ENCODE measurements around the gene SLC5A5.
"Not testable (repeated sequence)": the region's sequence is repeated elsewhere in the genome, so short reads cannot be mapped to it uniquely, and the experiment has no call there.

The SLC5A5 gene

DNA sequence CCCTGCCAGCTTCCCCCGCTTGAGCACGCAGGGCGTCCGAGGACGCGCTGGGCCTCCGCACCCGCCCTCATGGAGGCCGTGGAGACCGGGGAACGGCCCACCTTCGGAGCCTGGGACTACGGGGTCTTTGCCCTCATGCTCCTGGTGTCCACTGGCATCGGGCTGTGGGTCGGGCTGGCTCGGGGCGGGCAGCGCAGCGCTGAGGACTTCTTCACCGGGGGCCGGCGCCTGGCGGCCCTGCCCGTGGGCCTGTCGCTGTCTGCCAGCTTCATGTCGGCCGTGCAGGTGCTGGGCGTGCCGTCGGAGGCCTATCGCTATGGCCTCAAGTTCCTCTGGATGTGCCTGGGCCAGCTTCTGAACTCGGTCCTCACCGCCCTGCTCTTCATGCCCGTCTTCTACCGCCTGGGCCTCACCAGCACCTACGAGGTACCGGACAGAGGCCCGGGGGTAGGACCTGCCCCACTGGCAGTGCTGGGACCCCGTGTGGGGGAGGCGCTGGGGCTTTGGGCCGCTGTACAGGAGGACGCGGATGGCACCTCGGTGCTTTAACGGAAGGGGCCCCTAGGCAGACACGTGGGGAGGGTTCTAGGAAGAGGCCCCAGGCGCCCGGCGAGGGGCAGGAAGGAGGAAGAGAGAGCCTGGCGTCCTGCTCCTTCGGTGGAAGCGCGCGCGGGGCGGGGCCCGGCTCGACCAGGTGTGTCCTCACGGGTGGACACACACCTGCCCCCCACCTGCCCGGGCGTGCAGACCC lies 681 bp downstream of the SLC5A5 start:
- no peak for DNase-seq

DNA sequence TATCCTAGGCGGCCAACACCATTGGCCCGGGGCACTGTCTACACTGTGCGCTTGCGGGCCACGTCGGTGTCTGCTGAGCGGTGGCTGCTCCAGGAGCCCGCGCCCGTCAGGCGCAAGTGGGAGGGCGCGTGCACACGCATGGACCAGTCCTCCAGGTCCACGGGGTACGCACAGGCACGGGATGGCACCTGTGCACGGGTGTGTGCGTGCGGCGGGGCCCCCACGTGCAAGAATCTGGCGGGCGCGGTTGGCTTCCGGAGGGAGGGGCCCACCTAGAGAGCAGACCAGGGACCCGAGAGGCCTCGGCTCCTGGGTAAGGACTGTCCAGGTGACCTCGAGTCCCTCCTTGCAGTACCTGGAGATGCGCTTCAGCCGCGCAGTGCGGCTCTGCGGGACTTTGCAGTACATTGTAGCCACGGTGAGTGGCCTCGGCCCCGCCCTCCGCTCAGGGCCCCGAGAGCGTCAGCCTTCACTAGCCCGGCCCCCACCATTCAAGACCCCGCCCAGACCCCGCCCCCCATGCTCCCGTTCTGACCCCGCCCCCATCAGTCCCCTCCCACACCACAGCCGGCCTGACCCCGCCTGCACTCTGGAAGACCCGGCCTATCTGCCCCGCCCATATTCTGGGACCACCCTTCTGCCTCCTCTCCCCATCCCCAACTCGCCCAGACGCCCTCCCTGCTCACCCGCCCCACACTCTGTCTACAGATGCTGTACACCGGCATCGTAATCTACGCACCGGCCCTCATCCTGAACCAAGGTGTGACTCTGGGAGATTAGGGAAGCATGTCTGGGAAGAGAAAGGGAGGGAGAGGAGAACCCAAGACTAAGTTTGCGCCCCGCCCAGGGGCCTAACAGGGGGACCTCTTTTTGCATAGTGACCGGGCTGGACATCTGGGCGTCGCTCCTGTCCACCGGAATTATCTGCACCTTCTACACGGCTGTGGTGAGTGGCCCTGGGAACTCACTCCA lies 2.3 kb downstream of the SLC5A5 start:
- peak in 1 of 2 experiments; percentile 23 for DNase-seq

DNA sequence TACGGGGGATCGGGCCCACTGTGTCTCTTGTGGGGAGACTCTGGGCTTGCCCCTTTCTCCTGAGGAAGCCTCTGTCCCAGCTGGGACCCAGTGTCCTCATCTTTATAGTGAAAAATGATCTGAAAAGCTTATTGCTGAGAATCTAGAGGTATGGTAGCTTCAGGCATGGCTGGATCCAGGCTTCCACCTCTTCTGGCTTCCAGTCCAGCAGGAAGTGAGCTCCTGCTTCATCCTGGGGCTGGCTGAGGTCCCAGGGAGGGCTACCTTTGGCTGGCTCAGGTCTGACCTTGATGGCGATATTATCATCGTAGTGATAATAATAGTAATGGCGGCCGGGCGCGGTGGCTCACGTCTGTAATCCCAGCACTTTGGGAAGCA lies 3.0 kb downstream of the SLC5A5 start:
- no peak for DNase-seq

DNA sequence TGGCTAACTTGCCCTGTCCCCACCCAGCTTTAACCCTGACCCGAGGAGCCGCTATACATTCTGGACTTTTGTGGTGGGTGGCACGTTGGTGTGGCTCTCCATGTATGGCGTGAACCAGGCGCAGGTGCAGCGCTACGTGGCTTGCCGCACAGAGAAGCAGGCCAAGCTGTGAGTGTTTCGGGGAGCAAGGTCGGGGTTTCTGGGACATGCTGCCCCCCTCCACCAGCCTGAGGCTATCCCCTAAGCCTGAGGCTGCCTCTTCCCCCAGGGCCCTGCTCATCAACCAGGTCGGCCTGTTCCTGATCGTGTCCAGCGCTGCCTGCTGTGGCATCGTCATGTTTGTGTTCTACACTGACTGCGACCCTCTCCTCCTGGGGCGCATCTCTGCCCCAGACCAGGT lies 6.0 kb downstream of the SLC5A5 start:
- DNase-seq = no peak

DNA sequence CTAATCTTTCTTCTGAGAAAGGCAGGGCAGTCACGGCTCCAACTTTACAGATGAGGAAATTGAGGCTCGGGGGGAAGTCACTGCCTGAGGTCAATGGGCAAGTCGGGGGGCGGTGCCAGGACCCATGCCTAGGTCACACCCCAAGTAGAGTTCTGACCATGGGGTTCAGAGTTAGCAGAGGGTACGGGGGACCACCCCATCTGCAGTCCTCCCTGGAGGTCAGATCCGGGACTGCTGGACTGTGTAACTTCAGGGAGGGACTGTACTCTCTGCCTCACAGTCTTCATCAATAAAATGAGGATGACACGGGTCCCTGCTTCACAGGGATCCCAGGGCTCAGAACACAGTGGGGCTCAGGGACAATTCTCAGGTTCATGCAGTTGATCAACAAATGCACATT lies 7.7 kb downstream of the SLC5A5 start:
- DNase-seq = no peak

DNA sequence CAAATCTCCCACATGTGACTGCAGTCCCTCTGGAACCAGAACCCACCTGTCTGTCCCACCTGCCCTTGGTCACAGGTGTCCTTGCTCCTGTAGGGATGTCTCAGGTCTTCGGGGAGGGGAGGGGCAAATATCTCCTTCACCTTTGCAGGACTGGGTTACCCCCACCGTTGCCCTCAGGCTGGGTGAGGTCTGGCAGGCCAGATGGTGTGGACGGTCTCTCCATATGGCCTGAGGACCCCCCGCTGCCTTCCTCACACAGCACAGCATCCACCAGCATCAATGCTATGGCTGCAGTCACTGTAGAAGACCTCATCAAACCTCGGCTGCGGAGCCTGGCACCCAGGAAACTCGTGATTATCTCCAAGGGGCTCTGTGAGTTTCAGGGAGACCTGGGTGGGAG lies 10.0 kb downstream of the SLC5A5 start:
- no peak for DNase-seq

DNA sequence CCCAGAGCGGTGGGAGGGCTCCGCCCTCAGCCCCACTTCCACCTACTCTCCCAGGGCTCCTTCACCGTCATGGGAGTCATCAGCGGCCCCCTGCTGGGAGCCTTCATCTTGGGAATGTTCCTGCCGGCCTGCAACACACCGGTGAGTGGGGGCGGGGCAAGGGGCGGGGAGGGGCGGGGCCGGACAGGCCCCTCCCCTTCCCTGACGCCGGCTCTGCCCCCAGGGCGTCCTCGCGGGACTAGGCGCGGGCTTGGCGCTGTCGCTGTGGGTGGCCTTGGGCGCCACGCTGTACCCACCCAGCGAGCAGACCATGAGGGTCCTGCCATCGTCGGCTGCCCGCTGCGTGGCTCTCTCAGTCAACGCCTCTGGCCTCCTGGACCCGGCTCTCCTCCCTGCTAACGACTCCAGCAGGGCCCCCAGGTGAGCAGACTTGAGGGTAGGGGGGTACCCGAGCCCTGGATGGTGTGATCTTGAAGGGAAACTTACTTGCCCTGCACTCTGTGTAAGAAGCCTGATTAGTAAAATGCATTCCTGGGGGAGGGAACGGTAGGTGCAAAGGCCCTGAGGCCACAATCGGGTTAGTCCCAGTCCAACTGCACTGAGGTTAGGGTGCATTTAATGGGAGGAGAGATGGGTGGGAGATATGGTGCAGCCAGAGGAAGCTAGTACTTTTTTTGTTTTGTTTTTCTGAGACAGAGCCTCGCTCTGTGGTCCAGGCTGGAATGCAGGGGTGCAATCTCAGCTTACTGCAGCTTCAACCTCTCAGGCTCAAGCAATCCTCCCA lies 12.1 kb downstream of the SLC5A5 start:
- no peak for DNase-seq

DNA sequence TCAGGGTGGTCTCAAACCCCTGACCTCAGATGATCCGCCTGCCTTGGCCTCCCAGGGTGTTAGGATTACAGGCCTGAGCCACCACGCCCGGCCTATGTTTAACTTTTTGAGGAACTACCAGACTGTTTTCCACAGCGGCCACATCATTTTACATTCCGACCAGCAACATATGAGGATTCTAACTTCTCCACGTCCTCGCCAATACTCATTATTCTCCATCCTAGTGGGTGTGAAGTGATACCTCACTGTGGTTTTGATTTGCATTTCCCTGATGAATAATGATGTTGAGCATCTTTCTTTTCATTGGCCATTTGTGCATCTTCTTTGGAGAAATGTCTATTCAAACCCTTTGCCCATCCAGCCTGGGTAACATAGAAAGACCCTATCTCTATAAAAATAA lies 14.8 kb downstream of the SLC5A5 start:
- no peak for DNase-seq

DNA sequence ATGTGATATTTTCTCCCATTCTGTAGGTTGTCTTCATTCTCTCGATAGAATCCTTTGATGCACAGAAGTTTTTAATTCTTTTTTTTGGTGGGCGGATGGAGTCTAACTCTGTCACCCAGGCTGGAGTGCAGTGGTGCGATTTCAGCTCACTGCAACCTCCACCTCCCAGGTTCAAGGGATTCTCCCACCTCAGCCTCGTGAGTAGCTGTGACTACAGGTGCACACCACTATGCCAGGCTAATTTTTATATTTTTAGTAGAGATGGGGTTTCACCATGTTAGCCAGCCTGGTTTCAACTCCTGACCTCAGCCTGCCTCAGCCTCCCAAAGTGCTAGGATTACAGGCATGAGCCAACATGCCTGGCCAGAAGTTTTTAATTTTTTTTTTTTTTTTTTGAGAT lies 15.5 kb downstream of the SLC5A5 start:
- not testable (repeated sequence) for DNase-seq

DNA sequence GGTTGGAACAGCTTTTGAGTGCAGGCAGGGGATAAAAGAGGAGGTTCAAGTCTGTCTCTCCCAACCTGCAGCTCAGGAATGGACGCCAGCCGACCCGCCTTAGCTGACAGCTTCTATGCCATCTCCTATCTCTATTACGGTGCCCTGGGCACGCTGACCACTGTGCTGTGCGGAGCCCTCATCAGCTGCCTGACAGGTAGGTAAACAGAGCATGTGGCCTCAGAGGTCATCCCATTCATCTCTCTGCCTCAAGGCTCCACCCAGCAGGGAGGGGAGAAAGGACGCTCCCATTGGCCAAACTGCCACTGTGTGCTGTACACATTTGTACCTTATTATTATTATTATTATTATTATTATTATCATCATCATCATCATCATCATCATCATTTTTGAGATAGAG lies 16.5 kb downstream of the SLC5A5 start:
- DNase-seq = no peak

DNA sequence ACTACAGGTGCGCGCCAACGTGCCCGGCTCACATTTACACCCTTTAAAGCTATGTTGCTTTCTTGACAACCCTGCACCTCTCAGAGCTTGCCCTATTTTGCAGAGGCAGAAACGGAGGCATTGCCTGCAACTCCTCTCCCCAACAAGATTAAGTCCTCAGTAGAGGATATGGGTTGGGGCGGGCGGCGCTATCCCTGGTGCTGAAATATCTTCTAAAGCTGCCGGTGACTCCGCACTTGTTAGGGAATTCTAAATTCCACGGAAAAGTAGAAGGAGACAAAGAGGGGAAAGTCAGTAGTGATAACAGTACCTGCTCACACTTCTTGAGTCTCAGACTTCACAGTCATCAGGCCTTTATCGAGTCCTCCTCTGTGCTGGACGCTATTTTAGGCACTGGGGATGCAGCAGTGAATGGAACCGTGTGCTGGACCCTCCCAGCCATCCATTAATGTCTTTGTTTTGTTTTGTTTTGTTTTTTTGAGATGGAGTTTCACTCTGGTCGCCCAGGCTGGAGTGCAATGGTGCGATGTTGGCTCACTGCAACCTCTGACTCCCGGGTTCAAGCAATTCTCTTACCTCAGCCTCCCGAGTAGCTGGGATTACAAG lies 18.0 kb downstream of the SLC5A5 start:
- no peak for DNase-seq

DNA sequence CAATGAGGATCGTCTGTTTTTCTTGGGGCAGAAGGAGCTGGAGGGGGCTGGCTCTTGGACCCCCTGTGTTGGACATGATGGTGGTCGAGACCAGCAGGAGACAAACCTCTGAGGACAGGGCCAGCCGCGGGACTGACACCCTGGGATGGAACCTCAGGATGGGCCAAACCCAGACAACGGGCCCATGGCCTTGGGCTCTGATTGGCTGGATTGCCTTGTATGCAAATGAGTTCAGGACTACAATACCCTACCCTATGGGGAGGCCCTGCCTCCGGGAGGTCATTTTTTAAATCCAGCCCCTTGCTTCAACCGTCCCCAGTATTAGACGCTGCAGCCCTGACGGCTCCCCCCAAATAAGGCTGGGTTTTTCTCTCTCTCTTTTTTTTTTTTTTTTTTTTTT lies 22.0 kb downstream of the SLC5A5 start:
- no peak for DNase-seq

DNA sequence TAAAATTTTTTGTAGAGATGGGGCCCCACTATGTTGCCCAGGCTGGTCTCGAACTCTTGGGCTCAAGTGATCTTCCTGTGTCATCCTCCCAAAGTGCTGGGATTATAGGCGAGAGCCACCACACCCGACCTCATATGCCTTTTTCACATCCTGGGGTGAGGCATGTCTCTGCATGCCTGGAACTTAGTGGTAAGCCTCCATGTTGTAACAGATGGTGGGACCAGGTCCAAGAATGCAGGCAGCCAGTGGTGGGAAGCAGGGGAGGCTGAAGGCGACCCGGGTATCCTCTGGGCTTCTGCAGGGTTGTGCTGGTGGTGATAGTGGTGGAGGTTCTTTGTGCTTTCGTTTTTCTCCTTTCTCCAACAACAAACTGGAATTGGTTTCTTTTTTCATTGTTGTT lies 31.0 kb downstream of the SLC5A5 start:
- DNase-seq = no peak

DNA sequence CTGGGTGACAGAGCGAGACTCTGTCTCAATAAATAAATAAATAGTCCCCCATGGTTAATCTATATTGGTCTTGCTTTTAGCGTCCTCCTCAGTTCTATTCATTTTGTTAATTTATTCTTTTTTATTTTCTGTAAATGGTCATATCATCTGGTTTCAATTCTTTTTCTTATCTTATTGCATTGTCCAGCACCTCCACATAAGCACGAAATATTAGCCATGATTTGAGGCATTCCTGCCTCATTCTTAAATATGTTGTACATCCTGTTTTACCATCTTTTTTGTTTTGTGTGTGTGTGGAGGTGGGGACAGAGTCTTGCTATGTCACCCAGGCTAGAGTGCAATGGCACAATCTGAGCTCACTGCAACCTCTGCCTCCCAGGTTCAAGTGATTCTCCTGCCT lies 36.5 kb downstream of the SLC5A5 start:
- no peak for DNase-seq

DNA sequence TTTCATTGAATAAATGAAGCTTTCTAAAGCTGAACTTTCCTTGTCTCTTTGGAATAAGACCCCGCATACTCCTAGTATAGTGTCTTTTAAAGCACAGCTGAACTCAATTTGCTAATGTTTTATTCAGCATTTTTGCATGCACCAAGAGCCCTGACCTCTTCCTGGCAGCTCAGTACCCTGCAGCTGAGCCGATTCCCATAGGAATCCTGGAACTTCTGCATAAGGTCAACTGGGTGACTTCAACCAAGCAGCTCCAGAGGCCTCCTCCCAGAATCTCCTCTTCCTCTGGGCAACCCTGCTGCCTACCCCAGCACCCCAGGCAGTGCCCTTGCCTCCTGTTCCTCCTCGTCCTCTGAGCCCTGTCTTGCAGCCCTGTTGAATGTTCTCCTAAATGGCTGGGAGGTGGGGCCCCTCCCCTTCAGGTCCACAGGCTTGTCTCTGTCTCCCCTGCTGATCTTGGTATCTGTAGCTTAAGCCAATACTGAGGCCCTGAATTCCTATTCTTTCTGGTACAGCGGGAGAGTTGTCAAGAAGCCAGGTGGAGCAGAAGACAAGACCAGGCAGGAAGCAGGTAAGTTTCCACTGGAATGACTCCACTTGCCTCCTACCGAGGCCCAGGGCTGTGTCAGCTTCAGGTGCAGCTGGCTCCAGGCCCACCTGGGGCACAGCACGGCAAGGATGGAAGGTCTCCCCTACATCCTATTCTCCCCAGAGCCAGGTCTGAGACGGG lies 37.4 kb downstream of the SLC5A5 start:
- DNase-seq = no peak

DNA sequence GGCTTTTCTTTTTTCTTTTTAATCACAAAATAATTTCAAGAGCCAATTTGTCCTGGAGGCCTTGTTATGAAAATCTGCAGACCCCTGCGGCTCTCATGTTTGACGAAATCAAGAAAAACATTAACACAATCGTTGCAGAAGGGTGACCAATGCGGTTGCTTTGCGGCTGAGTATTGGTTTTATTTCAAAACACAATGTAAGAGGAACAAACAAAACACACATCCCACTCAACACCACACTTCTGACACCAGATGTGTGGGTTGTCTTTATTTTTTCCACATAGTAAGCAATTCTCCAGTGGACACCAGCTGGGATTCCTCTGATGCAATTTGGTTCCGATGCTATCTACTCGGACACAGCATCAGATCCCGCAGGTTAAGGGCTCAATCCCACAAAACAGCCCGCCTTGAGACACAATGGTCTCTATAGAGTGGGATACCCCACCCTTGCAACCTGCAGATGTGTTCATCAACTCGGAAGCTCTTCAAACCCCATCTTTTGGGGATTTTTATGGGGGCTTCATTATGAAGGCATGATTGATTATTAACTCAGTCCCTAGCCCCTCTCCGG lies 39.1 kb downstream of the SLC5A5 start:
- DNase-seq = no peak

DNA sequence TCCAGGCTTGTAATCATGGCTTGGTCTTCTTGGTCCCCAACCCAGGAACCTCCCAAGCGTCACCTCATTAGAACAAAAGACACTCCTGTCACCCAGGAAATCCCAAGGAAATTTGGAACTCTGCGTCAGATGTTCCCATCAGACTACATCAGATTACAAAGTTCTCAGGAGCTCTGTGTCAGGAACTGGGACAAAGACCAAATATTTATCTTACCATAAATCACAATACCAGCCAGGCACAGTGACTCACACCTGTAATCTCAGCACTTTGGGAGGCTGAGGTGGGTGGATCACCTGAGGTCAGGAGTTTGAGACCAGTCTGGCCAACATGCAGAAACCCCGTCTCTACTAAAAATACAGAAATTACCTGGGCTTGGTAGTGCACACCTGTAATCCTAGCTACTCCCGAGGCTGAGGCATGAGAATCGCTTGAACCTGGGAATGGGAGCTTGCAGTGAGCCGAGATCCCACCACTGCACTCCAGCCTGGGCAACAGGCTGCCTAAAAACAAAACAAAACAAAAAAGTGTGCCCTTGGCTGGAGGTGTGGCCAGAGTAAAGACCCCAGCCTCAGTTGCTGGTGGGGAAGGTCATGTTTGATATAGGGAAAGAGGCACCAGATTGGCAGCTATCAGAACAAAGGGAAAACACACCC lies 44.3 kb downstream of the SLC5A5 start:
- no peak for DNase-seq

DNA sequence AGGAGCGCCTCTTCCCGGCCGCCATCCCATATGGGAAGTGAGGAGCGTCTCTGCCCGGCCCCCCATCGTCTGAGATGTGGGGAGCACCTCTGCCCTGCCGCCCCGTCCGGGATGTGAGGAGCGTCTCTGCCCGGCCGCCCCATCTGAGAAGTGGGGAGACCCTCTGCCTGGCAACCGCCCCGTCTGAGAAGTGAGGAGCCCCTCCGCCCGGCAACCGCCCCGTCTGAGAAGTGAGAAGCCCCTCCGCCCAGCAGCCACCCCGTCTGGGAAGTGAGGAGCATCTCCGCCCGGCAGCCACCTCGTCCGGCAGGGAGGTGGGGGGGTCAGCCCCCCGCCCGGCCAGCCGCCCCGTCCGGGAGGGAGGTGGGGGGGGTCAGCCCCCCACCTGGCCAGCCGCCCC lies 46.4 kb downstream of the SLC5A5 start:
- not testable (repeated sequence) for DNase-seq

DNA sequence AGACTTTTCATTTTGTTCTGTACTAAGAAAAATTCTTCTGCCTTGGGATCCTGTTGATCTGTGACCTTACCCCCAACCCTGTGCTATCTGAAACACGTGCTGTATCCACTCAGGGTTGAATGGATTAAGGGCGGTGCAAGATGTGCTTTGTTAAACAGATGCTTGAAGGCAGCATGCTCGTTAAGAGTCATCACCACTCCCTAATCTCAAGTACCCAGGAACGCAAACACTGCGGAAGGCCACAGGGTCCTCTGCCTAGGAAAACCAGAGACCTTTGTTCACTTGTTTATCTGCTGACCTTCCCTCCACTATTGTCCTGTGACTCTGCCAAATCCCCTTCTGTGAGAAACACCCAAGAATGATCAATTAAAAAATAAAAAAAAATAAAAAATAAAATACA lies 47.4 kb downstream of the SLC5A5 start:
- not testable (repeated sequence) for DNase-seq

DNA sequence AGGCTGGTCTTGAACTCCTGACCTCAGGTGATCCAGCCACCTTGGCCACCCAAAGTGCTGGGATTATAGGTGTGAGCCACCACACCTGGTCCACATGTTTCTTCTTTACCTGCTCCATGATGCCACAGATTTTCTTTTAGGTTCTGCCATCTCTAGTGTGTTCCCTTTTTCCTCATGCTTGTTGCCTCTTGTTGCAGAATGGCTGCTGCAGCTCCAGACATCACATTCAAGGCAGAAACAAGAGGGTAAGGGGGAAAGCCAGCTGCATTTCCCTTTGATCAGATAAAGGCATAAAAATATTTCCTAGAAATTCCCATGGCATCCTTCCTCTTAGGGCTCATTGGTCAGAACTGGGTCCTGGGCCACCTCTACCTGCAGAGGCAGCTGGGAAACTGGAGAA lies 48.8 kb downstream of the SLC5A5 start:
- no peak for DNase-seq

DNA sequence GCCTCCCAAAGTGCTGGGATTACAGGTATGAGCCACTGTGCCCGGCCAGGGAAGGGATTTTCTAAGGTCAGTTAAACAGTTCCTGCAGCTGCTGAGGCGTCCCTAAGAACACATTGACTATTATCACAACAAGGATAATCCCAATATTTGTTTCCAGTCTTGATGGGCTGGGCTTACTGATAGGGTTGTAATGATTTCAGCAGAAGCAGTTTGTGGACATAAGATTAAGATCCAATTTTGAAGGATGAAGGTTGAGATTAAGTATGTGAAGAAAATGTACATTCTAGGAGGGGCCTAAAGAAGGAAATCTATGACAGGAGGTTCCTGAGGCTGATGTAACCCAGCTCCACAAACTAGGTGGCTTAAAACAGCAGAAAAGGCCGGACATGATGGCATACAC lies 50.4 kb downstream of the SLC5A5 start:
- no peak for DNase-seq

Data from NCI-H2081 (cell line).